HG02623 (cell line): ENCODE measurements around the gene TPST2.

Experiments used
- ATAC-seq: cut with Tn5 transposase; IDR thresholded peaks from one replicate; pipeline ENCODE4 v1.9.1; 2021; ENCODE audit warnings: moderate library complexity; ENCODE audit not compliant: unreplicated experiment

Gene TPST2

GRCh38 chr22:26558248-26558895, 31.6 kb downstream of the TPST2 start:
- no peak for ATAC-seq

GRCh38 chr22:26556904-26557303, 33.0 kb downstream of the TPST2 start:
- ATAC-seq, result no peak

DNA sequence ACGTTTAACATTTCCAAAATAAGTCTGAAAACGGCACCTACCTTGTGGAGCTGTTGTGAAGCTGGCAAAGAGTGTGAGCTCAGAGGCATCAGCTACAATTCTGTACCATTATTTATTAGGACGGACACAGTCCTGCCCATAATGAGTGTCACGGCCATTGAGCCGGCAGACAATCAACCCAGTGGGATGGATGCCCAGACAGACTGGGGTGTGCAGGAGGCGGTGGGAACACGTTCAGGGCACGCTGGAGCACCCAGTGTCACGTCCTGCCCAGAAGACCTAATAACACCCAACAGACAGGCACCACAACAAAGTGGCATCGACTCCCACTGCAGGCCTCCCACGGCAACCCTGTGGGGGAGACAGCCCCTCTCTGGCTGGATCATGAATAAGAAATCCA, 34.5 kb downstream of the TPST2 start:
- ATAC-seq, result no peak

GRCh38 chr22:26554956-26555355, 35.0 kb downstream of the TPST2 start:
- ATAC-seq, result no peak

- ATAC-seq, result no peak
These were observed 36.7 kb downstream of the TPST2 start for GRCh38 chr22:26553056-26553752.

DNA sequence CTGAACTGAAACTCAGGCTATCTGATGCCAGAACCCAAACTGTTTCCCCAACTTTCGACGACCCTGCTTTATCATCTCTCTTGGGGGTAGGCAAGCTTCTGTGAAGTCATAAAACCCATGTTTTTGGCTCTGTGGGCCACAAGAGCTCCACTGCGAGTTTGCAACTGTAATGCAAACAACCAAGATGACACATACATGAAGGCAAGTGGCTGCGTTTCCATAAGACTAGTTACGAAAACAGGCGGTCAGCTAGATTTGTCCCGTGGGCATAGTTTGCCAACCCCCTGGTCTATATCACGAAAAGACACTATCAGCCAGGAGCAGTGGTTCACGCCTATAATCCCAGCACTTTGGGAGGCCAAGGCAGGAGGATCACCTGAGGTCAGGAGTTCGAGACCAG, 37.5 kb downstream of the TPST2 start:
- ATAC-seq, result no peak

DNA sequence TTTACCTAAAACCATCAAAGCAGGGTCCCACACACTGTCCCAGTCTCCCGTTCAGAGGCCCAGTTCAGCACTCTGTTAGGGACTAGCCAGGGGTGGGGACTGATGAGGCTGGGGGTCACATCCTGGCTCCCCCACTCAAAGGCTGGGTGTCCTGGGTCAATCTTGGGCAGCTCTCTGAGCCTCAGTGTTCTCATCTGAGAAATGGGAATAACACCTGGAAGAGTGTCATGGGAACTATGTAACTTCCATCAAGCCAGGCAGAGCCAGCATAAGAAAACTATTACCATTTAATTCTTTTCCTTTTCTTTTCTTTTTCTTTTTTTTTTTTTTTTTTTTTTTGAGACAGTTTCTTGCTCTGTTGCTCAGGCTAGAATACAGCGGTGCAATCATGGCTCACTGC, 38.4 kb downstream of the TPST2 start:
- ATAC-seq, result no peak

DNA sequence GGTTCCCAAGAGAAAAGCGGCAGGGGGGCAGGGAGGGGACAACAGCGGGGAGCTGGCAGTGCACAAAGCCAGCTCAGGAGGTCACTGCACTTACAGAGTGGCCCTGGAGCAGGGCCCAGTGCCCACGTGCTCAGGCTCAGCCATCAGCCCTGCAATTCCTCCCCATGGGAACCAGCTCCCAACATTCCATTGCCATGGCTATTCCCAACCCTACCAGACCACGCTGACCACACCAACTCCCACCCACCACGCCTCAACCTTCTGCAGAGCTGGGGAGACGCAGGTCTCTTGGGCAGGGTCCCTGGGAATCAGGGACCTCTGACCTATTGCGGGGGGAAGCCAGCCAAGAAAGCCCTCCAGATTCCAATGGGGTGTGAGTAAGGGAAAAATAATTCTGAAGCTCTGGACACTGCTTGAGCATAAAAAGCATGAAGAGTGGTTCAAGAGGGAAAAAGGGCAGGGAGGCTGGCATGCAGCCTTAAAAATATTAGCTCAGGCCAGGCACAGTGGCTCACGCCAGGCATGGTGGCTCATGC, 39.4 kb downstream of the TPST2 start:
- ATAC-seq, result no peak

- no peak for ATAC-seq
These were observed 39.9 kb downstream of the TPST2 start for GRCh38 chr22:26549902-26550497.

DNA sequence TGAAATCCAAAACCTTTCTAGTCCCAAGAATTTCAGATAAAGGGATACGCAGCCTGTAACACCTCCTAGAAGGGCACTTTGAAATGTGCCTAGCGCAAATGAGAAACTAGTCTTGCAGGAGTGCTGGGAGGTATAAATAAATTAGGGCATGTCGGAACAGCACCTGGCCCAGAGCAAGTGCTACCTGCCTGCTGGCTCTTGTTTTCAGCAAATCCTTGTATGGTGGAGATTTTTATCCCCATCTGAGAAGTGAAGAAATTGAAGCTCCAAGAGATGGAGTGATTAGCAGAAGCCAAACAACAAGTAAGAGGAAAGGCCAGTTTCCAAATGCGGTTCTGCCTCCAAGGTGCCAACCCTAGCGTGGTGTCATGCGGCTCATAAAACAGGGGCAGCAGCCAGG, 40.9 kb downstream of the TPST2 start:
- ATAC-seq, result no peak

DNA sequence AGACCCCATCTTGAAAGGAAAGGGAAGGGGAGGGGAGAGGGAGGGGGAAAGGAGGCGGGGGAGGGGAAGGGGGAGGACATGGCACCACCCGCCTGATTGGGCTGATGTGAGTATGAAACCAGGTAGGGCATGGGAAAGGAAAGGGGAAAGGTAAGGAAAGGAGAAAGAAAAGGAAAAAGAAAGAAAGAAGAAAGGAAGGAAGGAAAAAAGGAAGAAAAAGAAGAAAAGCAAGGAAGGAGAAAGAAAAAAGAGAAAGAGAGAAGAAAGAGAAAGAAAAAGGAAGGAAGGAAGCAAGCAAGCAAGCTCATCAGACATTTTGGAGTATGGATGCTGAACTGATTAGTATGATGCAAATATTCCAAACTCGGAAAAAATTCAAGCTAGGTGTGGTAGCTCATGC, 41.6 kb downstream of the TPST2 start:
- ATAC-seq, result no peak

DNA sequence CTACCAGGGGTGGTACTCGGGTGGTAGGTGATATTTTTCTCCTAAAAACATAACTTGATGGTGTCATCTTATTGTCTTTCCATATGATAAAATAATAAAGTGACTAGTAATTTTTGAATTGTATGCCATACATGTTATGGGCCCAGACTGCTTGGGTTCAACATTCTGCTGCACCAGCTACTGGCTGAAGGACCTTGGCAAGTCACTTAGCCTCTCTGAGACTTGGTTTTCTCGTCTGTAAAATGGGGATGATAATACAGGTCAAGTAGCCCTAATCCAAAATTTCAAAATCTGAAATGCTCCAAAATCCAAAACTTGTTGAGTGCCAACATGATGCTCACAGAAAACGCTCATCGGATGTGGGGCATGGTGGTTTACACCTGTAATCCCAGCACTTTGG, 42.1 kb downstream of the TPST2 start:
- ATAC-seq, result no peak

DNA sequence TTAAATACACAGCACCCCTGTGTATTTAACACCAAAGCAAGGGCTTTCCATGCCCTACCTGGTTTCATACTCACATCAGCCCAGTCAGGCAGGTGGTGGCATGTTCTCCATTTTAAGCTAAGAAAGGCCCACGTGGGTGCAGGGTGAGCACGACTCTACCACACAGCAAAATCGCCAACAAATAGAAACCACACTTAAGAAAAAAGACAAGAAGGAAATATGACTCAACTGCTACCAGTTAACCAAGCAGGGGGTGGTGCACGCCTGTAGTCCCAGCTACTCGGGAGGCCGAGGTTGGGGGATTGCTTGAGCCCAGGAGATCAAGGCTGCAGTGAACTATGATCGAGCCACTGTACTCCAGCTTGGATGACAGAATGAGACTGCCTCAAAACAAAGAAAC, 42.5 kb downstream of the TPST2 start:
- no peak for ATAC-seq

DNA sequence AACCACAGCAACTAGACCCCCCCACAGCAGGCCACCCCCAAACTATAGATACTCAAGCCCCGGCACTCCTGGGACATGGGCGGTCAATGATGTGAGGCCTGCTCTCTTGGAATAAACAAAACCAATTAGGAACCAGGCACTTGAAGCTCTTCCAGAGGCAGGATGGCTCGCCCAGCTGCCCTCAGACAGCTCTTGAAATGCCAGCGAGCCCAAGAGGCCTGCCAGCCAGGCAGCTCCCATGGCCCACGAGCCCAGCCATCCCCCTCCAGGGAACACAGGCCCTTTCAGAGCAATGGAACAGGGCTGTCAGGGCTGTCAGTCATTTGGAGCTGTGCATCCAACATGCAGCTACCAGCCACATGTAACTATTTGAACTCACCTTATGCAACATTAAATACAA, 43.6 kb downstream of the TPST2 start:
- ATAC-seq, result no peak

DNA sequence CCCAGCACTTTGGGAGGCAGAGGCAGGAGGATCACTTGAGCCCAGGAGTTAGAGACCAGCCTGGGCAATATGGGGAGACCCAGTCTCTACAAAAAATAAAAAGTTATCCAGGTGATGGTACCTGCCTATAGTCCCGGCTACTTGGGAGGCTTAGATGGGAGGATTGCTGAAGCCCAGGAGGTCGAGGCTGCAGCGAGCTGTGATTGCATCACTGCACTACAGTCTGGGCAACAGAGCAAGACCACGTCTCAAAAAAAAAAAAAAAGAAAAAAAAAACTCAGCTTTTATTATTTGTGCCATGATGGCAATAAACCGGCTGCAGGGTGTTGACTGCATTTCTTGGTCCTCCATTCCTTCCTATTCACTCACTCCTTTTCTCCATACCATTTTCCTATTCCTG, 44.1 kb downstream of the TPST2 start:
- ATAC-seq, result no peak

GRCh38 chr22:26545385-26545784, 44.5 kb downstream of the TPST2 start:
- ATAC-seq, result no peak

DNA sequence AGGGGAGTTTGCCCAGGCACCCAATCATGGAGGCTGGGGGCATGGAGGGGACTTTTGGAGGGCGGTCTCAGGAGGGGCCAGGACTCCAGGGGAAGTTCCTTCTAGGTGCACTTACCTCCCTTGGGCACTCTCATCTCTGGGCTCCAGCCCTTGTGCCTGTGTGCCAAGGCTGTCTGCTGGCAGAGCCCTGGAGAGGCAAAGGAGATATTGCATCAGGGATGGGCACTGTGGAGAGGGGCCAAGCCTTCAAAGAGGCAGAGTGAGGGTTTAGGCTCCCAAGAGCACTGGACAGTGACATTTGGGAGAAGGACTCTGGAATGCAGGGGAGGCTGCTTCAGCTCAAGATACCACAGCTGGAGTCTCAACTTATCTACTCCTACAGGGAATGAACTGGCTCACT, 45.4 kb downstream of the TPST2 start:
- no peak for ATAC-seq

DNA sequence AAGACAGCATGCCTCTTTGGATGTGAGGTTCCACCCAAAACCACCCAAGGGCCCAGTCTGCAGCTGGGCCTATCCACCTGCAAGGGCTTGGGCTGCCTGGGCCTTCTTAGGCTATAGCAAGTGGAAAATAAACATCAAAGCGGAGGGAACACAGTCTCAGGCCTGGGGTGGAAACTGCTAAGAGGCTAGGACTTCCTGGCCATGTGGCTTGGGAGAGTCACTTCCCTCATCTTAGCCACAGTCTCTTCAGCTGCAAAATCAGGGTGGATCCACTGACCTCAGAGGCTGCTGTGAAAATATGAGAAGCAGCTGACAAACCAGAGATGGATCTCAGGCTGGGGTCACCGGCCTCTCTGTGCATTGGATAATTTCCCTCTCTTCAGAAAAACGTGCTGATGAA, 47.1 kb downstream of the TPST2 start:
- ATAC-seq, result no peak

DNA sequence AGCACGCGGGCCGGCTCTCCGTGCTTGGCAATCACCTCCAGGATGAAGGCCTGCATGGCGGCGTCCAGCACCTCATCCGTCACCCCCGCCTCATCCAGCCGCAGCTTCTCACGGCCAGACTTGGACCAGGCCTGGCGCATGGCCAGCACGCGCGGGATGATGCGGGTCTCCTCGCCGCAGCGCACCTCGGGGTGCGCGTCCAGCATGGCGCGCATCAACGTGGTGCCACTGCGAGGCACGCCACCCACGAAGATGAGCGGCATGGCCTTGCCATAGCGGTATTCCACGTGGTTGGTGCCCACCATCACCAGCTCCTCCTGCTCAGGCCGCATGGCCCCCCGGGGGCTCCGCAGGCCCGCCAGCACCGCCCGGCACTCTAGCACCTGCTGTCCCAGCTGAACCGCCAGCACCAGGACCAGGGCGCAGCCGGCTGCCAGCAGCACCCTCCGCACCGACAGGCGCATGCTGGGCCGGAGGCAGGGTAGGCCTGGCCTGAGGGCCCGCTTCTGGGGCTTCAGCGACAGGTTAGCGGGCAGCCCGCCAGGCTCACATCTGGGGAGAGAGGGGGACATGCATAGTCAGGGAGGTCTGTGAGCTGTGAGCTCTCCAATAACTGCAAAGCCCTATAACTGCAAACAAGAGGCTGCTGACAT, 48.6 kb downstream of the TPST2 start:
- ATAC-seq, result no peak

GRCh38 chr22:26540119-26540518, 49.8 kb downstream of the TPST2 start:
- ATAC-seq, result no peak

DNA sequence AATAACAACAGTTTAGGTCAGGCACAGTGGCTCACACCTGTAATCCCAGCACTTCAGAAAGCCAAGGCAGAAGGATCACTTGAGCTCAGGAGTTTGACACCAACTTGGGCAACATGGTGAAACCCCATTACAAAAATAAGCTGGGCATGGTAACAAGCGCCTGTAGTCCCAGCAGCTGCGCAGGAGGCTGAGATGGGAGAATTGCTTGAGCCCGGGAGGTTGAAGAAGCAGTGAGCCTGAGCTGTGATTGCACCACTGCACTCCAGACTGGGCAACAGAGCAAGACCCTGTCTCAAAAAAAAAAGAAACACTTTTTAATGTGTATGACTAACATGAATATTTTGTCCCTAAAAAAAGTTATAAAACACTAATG, 53.2 kb downstream of the TPST2 start:
- no peak for ATAC-seq
